Thyroid gland (tissue), 4 donors: ENCODE results near the gene ERGIC2. TPM values are rescaled to one million over a fixed set of nuclear protein-coding genes. Genes with fewer than 3 reads are reported as not detected.

Experiments
- DNase-seq, 2 donors: peaks; one replicate each; pipeline ENCODE4 v3.0.0-alpha.2; 2019
- H3K27ac ChIP-seq, 3 donors: fragments of 200-600 bp; sonication (generic); 1 replicate in 2 of 3; 2 replicates in 1 of 3; pipeline ENCODE4 v1.5.1; 2016 to 2019; ENCODE audit warnings: mild to moderate bottlenecking in 1 of 3, moderate library complexity in 1 of 3
- H3K27me3 ChIP-seq: fragments of 200-600 bp; sonication (generic); one replicate; pipeline ENCODE4 v1.5.1; 2019
- H3K36me3 ChIP-seq, 2 donors: fragments of 200-600 bp; sonication (generic); one replicate each; pipeline ENCODE4 v1.5.1; 2016 to 2019
- H3K4me1 ChIP-seq, 2 donors: fragments of 200-600 bp; sonication (generic); one replicate each; pipeline ENCODE4 v1.5.1; 2017 to 2019
- H3K4me3 ChIP-seq, 3 donors: fragments of 200-600 bp; sonication (generic); replicated peaks in 1 of 3; 1 replicate in 2 of 3; 2 replicates in 1 of 3; pipeline ENCODE4 v1.5.1; 2016; ENCODE audit warnings: mild to moderate bottlenecking in 1 of 3
- H3K9me3 ChIP-seq: fragments of 200-600 bp; sonication (generic); one replicate; pipeline ENCODE4 v1.5.1; 2017
- POLR2A ChIP-seq, 2 donors: fragments of 450-650 bp; IDR thresholded peaks; one replicate each; pipeline ENCODE4 v1.6.1; 2017; ENCODE audit warnings: antibody characterized with exemption in 2 of 2, mild to moderate bottlenecking in 2 of 2, moderate library complexity in 1 of 2
- WGBS, 2 donors: methylation state at CpG; one replicate each; pipeline ENCODE4 v1.1.5; 2017; 5-methylcytosine and 5-hydroxymethylcytosine counted together
- intact Hi-C: fragments of 100-400 bp; cut with DNase I; formaldehyde crosslinking; loops from one replicate; pipeline ENCODE4 v1.15.1; 2023
- total RNA-seq, 4 donors: library from RNA; depleted of rRNA; stranded (reverse); fragments of >200 nt; gene quantifications; one replicate each; pipeline ENCODE4 v1.2.3, GENCODE V29; 2016
- TF ChIP-seq, protein P1 (sequence below), 6 experiments: fragments of 200-600 bp in 3 of 6; fragments of 450-650 bp in 3 of 6; sonication (generic) in 3 of 6; IDR thresholded peaks; one replicate each; pipeline ENCODE4 v1.5.1; 2016 to 2019; ENCODE audit warnings: antibody characterized with exemption in 6 of 6, mild to moderate bottlenecking in 2 of 6, inconsistent platforms in 1 of 6, moderate library complexity in 1 of 6

Gene ERGIC2
- total RNA-seq, 4 donors from 2014 or later = 37.1 to 82.1 (median 62.4) TPM

DNA sequence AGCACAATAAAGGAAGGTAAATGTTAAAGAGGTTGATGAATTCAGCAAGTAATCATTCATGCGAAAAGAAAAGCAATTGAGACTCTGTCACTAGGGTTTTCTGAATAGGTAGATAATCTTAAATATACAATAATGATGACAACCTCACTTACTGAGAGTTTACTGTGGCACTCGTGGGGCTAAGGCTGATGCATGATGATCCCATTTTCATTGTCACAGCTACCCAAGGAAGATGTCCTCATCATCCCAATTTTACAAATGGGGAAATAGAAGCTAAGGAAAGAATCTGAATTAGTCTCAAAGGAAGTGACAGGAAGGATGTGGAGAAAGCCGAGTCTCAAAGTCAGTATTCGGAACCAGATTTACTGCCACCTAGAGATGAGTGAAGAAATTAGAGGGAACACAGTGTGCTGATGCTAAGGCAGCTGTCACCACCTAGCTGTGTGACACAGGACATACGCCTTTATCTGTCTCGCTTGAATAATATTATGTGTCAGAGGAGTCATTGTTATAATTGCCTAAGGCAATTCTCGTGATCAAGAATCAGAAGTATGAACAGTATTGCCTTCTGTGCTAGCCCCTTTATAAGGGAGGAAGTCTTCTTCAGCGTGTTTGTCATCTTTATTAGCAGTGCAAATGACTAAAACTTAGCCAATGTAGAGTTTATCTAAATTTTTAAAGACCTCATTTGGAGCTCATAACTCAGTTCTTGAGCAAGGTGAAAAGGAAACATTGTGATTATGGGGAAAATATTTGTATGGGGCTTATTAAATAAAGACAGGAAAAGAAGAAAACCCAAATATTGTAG is 63.2 kb downstream of the ERGIC2 start:
- H3K36me3 ChIP-seq = no peaks in the 10 kb centered on the region
- no peak overlapping the region for H3K4me3 ChIP-seq
- no peaks in the 10 kb centered on the region for H3K27me3 ChIP-seq
- WGBS, 2 donors = 45 to 53% methylated on average over 8 of the region's 8 CpGs
- H3K27ac ChIP-seq = no peak overlapping the region
- TF ChIP-seq POLR2A (IDR thresholded peaks at IDR 0.05) = no peak
- TF ChIP-seq, protein P1, sequence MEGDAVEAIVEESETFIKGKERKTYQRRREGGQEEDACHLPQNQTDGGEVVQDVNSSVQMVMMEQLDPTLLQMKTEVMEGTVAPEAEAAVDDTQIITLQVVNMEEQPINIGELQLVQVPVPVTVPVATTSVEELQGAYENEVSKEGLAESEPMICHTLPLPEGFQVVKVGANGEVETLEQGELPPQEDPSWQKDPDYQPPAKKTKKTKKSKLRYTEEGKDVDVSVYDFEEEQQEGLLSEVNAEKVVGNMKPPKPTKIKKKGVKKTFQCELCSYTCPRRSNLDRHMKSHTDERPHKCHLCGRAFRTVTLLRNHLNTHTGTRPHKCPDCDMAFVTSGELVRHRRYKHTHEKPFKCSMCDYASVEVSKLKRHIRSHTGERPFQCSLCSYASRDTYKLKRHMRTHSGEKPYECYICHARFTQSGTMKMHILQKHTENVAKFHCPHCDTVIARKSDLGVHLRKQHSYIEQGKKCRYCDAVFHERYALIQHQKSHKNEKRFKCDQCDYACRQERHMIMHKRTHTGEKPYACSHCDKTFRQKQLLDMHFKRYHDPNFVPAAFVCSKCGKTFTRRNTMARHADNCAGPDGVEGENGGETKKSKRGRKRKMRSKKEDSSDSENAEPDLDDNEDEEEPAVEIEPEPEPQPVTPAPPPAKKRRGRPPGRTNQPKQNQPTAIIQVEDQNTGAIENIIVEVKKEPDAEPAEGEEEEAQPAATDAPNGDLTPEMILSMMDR (IDR thresholded peaks at IDR 0.05) = peak in 4 of 6 experiments; percentile 29 to 52 (median 45)
- peak in 1 of 2 donors; percentile 2 for DNase-seq
- intact Hi-C loops = no loop called here
- no peaks in the 10 kb centered on the region for H3K4me1 ChIP-seq
- H3K9me3 ChIP-seq = no peaks in the 10 kb centered on the region

DNA sequence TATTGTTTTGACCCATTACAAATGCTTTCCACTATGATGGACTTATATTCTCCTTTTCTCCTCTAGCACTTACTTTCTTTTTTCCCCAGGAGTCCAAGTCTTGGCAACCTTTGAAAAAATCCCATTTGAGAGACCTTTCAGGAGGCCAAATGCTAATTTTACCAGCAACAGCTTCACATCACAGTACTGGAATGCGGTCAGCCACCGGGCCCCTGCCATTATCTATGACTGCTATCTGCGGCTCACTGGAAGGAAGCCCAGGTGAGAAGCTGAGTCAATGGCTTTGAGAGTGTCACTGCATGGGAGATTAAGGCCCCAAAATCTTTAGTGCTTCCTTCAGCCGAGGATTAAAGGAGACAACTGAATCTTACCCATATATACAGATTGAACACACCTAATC is 64.2 kb downstream of the ERGIC2 start:
- intact Hi-C loops = no loop called here
- no peak for DNase-seq
- TF ChIP-seq POLR2A (IDR thresholded peaks at IDR 0.05) = no peak
- Histone ChIP-seq H3K36me3 (no peaks in the 10 kb centered on the region), H3K27me3 (no peaks in the 10 kb centered on the region), H3K9me3 (no peaks in the 10 kb centered on the region), H3K4me3 (no peak overlapping the region), H3K27ac (no peak overlapping the region), H3K4me1 (no peaks in the 10 kb centered on the region)
- WGBS, 2 donors = 56 to 57% methylated on average over 4 of the region's 4 CpGs

DNA sequence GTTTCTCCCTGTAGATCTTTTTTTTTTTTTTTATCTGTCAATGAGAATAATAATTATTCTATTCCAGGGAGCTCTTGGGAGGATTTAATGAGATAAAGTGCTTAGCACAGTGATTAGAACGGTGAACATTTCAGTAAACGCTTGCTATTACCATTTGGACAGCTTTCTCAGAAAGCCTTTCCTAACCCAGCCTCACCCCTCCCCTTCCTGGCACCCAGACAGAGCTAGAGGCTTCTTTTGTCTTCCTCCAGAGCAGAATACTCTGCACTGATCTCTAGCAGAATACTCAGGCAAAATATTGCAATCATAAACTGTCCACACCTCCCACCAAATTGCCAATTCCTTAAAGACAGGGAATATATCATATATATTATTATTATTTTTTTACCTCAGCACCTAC is 66.6 kb downstream of the ERGIC2 start:
- Histone ChIP-seq H3K27ac (no peak overlapping the region), H3K4me1 (no peaks in the 10 kb centered on the region), H3K9me3 (no peaks in the 10 kb centered on the region), H3K36me3 (no peaks in the 10 kb centered on the region), H3K27me3 (no peaks in the 10 kb centered on the region), H3K4me3 (no peak overlapping the region)
- 54 to 66% methylated on average over 2 of the region's 2 CpGs for WGBS, 2 donors
- no peak for DNase-seq
- no peak for TF ChIP-seq POLR2A (IDR thresholded peaks at IDR 0.05)
- TF ChIP-seq, protein P1 (IDR thresholded peaks at IDR 0.05) = no peak
- intact Hi-C loops = no loop called here

DNA sequence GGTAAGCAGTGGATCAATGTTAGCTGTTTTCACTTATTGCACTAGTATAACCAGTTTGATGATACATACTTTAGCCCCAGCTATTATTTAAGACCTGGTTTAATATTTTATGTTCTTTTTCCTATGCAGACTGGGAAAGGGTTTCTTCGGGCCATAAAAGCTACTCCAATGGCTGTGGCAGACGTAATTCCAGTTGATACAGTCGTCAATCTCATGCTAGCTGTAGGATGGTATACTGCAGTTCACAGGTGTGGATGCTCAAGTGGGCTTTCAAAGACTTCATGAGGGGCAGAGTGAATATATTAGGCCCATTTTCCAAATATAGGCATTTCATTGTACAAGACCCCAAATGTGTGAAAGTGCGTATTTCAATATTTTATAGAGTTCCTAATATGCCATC is 70.1 kb downstream of the ERGIC2 start:
- Histone ChIP-seq H3K4me3 (no peak overlapping the region), H3K9me3 (no peaks in the 10 kb centered on the region), H3K27ac (no peak overlapping the region), H3K27me3 (no peaks in the 10 kb centered on the region), H3K36me3 (no peaks in the 10 kb centered on the region), H3K4me1 (no peaks in the 10 kb centered on the region)
- intact Hi-C loops = no loop called here
- no peak for TF ChIP-seq POLR2A (IDR thresholded peaks at IDR 0.05)
- TF ChIP-seq, protein P1 (IDR thresholded peaks at IDR 0.05) = no peak
- no peak for DNase-seq
- 95 to 99% methylated on average over 4 of the region's 4 CpGs for WGBS, 2 donors

DNA sequence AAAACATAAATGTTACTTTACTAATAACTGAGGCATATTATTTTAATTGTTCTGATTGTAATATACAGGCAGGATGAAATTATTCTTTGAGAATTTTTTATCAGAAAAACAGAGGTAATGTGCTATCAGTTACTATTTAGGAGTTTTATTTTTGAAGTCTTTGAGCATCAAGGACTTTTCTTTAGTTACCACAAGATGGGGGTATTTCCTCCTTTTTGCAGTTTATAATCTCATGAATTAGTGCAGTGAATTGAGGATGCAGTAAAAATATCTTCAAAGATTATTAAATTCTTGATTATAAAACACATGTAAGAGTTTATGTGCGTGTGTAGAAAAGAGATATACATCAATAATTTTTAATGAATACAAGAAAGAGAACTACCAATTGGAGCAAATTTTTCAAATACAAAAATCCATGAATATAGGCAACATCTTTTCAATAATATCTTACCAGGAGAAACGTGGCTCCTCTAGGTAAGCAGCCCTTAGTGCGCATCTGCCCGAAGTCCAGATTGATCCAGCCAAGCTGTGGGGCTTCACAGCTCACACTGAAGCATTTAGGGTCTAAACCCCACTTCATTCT is 71.6 kb downstream of the ERGIC2 start:
- intact Hi-C loops = no loop called here
- Histone ChIP-seq H3K4me1 (no peaks in the 10 kb centered on the region), H3K9me3 (no peaks in the 10 kb centered on the region), H3K27ac (no peak overlapping the region), H3K4me3 (no peak overlapping the region), H3K27me3 (no peaks in the 10 kb centered on the region), H3K36me3 (no peaks in the 10 kb centered on the region)
- no peak for DNase-seq
- no peak for TF ChIP-seq POLR2A (IDR thresholded peaks at IDR 0.05)
- TF ChIP-seq, protein P1 (IDR thresholded peaks at IDR 0.05) = peak in 1 of 6 experiments; percentile 29
- WGBS, 2 donors = 58 to 92% methylated on average over 4 of the region's 4 CpGs
